H1 (cell line): Measurements from ENCODE around the gene KIAA1614.

Experiments
- CREB1 ChIP-seq: IDR thresholded peaks from 2 replicates; pipeline ENCODE4 v1.6.1; 2012; ENCODE audit warnings: inconsistent platforms
- EP300 ChIP-seq, 2 experiments: IDR thresholded peaks; 1 replicate in 1 of 2; 2 replicates in 1 of 2; pipeline ENCODE4 v1.6.1; 2011 to 2012; ENCODE audit warnings: low read depth in 2 of 2, low read length in 2 of 2, mild to moderate bottlenecking in 2 of 2, borderline replicate concordance in 1 of 2, inconsistent platforms in 1 of 2, moderate library complexity in 1 of 2

GRCh38 chr1:180932378-180932777 is 19.7 kb downstream of the KIAA1614 start:
- no peak for TF ChIP-seq CREB1
- TF ChIP-seq EP300 (IDR thresholded peaks at IDR 0.05; ENCODE audit: borderline replicate concordance in 1 of 2, low read depth in 2 of 2, low read length in 2 of 2), result no peak
